GM19023 (cell line): Measurements from ENCODE around the gene CTIF.

ENCODE experiments used
- ATAC-seq: cut with Tn5 transposase; IDR thresholded peaks from one replicate; pipeline ENCODE4 v1.9.1; 2021; ENCODE audit warnings: mild to moderate bottlenecking, moderate library complexity; ENCODE audit not compliant: unreplicated experiment

The CTIF gene

DNA sequence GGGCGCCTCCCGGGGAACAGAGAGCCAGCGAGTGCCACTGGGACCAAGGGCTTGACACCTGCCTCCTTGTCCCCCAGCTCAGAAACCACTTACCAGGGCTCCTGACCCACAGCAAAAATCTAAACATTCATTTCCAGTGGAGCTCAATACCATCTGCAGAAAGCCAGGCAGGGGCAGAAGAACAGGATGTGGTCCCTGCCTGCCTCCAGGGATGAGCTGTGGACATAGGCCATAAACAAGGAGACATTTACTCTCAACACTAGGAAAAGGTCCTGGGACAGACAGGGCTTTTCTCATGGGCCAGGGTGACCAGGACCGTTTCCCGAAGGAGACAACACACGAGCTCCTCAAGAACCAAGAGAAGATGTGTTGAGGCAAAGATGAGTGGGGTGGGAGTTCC, 203.0 kb downstream of the CTIF start:
- no peak for ATAC-seq

DNA sequence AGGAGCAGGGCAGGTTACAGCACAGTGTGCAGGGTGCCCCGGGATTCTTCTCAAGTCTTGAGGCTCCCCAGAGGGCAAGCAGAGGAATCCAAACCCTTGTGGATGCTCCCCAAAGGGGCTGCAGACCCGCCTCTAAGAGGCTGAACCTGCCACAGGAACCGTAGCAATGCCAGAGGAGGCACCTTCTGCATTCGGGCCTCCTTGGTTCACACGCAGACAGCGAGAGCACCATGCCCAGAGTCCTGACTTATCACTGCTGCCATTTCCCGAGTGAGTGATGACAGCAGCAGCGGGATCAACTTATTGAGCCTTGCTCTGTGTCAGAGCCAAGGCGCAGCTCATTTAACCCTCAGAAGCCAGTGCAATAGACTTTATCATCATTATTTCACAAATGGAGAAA, 203.5 kb downstream of the CTIF start:
- ATAC-seq: no peak

DNA sequence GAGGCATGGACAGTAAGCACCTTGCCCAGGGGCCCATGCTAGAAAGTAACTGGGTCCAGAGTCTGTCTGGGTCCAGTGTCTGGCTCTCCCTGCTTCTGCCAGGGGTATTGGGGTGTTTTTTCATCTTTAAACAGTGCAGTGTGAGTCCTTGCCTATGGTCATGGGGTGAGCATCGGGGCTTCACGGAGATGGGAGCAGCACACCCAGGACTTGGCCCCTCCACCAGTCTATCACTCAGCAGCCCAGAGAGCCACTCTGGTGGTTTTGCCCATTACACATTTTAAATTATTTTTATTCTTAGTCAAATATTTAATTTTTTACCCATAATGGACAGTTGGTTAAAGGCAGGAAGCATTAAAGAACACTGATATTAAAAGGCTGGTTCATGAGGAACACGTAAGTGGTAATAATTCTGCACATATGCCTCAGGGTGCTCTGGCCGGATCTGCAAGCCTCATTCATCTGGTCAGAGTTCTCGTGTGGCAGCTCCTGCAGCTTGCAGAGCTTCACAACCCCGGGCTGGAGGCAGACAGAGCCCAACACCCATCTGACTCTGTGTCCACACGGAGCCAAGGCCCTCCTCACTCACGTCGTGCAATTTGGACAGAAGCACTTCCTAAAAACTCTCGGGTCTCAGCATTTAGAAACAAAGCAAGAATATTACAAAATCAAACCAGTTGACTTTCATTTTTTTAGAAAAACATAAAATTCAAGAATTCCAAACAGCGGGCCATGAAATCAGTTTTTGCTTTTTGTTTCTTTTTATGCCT, 204.1 kb downstream of the CTIF start:
- ATAC-seq: no peak

DNA sequence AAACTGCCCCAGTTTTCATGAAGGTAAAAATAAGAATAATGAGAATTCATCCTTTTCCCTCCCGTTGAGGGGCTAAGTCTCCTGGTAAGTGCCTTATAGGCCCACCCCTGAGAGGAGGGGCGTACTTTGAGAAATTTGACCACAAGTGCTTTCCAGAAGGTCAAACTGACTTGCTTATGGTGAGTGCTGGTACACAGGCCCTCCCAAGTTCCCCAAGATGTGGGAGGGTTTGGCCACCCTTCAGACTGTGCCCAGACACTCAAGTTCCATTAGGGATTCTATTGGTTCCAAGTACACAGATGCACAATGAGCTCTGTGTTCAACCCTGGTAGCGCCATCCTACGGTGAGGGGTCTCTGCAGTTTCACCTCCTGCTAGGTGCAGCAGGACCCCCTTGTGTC, 205.1 kb downstream of the CTIF start:
- ATAC-seq: no peak

DNA sequence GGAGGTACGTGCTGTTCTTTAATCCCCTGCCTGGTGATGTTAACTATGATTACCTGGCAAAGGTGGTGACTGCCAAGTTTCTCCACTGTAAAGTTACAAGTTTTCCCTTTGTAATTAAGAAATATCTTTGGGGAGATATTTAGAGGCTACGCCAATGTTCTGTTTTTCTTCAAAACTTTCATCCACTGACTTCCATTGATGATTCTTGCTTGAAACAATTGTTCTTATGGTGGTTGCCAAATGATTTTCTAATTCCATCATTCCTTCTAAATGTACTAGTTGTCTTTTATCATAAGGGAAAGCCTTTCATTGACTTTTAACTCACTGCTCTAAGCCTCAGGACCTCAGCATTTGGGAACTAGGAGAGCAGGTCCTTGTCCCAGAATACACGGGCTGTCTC, 206.5 kb downstream of the CTIF start:
- ATAC-seq: no peak

DNA sequence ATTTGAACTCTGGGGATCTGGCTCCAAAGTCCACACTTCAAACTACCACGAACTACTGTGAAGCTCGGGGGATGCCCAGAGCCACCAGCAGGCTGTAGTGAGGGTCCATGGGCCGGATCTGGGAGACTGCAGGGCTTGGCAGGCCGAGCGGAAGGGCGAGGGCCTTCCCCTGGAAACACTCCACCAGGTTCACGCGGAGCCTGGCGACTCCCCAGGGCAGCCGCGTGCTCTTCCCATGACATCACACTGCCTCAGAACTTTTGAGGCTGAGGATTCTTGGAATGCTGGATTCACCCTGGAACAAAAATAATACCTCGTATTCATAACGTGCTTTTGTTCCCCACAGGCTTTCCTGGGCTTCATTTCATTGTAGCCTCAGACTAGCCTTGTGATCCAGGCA, 210.9 kb downstream of the CTIF start:
- no peak for ATAC-seq

DNA sequence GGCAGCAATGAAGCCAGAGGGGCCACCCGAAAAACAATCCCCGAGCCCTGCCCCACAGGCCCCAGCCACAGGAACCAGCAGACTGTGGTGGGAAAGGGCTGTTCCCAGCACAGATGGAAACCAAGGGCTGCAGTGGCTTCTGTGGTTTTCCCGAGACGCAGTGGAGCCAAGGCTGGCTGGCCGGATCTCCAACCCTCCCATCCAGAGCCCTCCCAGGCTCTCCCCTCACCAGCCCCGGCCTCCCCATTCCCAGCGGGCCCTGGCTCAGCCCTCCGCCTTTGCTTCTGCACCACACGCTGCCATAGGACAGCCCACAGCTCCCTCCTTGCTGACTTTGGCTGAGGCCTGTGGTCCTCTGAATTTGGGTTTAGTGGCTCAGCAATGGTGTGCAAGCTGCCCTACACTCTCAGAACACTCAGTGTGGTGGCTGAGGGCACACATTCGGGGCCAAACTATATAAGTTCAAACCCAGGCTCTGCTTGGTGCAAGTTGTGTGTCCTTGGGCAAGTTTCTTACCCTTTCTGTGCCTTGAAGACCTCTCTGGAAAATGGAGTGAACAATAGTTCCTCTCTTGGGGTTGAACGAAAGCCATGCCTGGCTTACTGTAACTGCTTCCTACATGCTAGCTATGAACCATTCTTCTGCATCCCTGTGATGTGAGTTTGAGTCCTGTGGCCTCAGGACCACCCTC, 211.8 kb downstream of the CTIF start:
- no peak for ATAC-seq

DNA sequence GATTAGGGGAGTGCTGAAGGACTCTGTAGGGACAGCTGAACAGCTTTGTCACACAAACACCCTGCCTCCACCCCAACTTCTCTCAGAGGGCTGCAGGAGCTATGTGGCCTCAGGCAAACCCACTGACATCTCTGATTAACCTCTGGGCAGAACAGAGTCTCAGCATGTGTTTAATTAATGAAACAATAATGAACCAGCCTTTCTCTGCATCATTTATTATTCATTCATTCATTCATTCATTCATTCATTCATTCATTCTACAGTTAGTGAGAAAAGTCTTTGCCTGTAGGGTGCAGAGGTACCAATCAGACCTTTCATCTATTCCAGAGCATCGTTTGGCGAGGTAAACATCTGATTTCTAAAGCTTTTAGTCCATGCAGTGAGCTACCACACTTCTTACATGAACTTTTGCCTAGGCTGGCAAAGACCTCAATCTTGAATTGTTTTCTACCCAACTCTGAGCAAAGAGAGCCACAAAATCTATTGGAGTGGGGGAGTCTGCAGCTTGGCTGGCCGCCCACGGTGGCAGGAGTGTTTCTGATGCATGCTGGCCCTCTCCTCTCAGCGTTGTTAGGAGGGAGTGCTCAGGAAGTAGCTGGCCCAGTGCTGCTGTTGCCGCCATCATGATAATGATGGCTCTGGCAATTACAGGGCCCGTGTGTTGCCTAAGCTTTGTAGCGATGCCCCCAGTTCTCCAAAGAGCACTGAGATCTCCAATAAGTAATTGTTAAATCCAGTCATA, 213.1 kb downstream of the CTIF start:
- ATAC-seq: no peak

DNA sequence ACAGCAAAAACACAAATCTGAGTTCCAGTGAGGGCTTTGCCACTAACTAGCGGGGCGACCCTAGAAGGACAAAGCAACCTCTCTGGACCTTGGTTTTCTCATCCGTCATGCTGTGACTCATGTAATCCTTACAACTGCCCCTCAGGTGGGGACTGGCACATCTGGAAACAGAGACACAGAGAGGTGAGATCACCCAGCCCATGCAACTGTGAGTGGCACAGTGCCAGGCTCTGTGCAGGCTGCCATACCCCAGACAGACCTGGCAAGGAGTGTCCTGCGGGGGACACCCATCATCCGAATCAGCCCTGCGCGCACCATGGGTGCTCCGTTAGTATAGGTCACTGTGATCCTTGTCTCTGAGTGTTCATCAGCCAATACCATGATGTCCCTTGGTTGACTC, 213.6 kb downstream of the CTIF start:
- no peak for ATAC-seq

DNA sequence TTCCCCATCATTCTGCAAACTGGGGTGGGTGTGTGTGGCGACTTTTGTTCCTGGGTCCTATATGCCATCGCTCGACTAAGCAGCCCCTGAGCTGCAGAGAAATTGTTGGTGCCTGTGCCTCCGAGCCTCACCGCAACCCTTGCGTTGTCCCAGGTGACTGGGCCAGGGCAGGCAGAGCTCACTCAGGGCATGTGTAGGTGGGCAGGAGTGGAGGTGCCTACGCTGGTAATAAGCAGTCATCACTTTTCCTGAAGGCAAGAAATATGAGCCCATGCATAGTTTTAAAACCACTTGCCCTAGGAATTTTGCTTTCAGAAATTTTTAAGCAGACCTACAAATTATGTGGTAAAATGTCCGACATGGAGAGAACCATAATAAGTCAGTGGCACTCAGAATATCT, 214.1 kb downstream of the CTIF start:
- ATAC-seq: no peak

DNA sequence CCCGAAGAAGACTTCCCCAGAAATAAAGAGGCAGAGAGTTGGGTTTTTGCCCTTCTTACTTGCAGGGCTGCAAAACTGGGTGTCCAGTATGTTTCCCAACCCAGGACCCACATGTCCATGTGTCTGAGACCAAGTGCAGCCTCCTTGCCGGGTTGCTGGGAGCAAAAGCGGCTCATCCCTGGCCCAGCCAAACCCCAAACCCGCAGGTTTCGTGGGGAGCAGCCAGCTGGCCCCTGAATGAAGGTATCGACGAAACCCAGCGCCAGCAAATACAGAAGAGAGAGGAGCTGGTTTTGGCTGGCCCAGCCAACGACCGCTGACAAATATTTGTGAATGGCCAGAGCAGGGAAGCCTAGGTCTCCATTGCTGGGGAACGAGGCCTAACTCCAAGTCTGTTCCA, 214.9 kb downstream of the CTIF start:
- ATAC-seq: no peak

DNA sequence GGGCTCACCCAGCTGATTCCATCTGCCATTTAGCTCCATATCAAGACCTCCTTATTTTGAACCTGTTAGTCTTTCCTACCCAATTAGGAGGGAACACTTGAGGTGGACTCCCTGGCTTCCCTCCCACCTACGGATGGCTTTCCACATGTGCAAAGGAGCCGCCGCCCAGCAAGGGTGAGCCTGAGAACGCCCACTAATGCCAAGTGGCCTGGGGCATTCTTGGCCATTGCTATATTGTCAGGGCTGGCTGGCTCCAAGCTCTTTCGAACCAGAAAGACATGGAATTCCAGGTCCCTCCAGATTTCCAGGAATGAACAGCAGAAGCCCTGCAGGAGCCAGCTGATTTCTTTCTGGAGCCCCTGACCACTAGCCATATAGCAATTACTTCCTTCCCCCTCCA, 215.7 kb downstream of the CTIF start:
- ATAC-seq: no peak

DNA sequence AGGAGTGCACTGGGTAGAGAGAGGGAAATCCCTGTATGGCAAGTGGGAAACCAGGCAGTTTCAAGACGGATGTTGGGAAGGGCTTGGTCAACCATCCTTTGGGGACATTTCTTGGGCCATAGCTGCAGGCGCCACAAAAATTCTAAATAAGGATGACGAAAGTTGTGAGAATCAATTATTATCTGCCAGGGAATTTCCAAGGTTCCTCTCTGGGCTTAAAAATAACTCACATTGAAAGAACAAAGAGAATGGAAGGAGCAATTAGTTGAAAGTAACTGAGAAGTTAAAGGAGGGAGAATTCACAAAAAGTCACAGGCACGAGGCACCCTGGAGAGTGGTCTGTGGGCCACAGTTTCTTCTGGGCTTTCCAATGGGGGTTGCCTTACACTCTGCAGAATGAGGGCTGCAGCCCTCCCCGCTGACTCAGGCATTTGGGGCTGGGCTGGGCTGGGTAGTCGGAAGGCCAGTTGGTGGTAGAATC, 216.2 kb downstream of the CTIF start:
- ATAC-seq: peak; percentile 62

DNA sequence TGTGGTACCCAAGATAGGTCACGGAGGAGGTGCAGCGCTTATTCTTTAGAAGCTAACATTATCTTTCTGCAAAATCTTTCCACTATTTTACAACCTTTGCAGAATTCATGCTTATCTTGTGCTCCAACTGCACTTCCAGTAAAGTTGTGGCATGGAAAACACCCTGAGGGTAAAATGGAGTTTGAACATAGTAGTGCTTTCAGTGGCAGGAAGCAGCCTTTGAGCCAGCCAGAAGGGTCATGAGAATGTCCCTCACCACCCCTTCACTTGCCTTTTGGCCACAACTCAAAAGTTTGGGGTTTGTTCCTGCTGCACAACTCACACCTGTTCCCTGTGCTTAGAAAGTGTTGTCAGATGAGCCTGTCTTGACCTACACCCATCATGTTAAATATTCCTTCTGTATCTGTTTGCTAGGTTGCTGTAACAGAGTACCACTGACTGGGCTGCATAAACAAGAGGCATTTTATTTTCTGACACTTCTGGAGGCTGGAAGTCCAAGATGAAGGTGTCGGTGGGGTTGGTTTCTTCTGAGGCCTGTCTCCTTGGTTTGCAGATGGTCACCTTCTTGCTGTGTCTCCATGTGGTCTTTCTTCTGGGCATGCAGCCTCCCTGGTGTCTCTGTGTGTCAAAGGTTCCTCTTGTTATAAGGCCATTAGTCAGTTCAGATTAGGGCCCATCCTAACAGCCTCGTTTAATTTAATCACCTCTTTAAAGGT, 217.8 kb downstream of the CTIF start:
- no peak for ATAC-seq

DNA sequence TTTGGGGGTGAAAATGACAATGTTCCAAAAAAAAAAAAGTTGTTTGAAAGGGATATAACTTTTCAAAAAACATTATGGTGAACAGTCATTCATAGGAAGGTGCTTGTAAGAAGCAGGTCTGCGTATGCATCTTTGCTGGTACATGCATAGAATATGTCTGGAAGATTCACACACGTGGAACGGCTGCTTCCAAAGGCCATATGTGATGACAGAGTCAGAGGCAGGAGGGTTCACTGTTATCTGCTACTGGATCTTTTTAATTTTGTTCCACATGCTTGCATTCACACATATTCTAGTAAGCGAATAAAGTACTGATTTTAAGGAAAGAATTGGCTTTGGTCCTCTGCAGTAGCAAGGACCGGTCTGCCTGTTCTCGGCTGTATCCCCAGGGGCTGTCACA, 218.5 kb downstream of the CTIF start:
- no peak for ATAC-seq

DNA sequence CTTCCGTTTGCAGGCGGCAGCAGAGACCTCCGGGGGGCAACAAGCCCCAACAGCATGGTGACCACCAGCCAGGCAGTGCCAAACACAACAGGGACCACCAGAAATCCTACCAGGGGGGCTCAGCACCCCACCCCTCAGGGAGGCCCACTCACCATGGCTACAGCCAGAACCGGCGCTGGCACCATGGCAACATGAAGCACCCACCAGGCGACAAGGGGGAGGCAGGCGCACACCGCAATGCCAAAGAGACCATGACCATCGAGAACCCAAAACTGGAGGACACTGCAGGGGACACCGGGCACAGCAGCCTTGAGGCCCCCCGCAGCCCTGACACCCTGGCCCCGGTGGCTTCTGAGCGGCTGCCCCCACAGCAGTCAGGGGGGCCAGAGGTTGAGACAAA, 219.1 kb downstream of the CTIF start:
- ATAC-seq: no peak

DNA sequence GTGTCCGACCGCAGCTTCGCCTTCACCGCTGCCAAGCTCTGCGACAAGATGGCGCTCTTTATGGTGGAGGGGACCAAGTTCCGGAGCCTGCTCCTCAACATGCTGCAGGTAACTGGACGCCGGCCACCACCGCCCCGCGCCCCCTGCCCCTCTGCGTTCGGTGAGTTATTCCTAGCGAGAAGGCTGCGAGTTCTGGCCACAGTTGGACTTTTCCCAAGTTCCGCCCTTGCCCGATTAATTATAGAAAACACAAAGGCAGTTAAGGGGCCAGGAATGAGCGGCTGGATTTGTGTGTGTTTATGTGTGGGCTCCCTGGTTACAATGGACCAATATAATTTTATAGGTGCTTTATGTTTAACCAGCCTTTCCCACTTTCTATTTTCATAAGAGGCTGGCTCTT, 222.8 kb downstream of the CTIF start:
- no peak for ATAC-seq

DNA sequence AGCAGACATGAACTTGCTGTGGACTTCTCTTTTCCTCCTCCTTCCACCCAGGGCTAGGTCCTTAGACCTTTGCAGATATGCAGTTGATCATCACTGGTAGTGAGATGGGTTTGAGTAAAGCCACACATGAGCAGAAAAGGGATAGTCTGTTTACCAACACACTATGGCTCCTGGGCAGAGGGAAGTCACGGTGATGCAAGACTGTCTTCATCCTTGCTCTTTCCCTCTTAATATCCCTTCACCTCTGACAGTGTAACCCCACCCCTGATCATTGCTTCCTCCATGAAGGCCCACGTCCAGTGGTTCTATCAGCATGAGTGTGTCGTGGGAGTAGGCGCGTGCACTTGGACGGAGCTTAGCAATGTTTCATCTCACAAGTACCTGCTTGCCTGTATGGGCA, 223.2 kb downstream of the CTIF start:
- ATAC-seq: no peak

DNA sequence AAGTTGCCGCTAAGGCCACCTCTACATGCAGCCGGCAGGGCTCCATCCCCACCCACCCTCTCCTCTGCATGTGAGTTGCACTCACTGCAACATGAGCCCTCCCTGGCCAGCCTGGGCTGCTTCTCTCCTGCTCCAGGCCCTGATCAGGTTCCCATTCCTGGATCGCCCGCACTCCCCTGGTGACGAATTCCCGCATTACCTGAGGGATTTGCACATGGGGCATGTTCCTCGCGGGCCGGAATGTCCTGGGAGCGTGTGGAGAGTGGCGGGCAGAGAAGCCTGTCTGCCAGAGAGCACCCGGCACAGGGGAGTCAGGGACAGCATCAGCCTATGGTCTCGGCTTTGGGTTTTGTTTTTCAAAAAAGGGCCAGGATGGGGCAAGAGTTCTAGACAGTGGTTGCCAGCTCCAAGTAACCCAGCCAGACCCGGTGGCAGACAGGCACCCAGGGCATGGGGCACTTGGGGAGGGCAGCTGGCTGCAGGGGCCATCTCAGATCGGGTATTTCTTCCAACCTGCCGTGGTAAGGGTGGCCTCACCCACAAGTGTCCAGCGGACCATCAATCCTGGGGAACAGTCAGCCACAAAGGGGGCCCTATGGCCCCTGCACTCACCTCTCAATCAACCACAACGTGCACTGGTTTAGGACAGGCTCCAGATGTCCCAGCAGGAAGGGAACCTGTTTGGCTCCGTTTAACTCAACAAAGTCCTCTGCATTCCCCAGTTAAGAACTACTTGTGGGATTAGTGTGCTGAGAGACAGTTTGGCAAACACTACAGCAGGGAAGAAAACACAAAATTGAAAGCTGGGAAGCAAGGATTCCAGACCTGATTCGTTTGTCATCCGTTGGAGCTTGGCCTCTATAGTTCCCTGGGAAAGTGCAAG, 224.2 kb downstream of the CTIF start:
- ATAC-seq: no peak

DNA sequence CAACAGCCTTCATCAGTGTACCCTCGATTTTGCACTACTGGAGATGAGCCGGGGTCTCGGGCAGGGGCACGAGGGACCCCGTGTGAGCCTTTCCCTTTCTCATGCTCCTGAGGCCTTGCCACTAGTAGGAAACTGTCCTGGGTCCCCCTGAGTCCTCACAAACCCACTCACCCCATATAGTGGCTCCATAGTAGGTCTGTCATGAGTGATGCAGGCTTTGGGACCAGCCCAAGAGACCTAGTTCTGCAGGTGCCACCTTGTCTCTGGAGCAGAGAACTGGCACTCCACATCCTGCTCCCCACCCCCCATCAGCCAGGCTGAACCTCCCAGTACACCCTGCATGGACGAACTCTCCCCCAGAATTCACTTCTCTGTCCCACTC, 224.9 kb downstream of the CTIF start:
- no peak for ATAC-seq
